ENCODE results near the gene KCNIP1. TPM values are rescaled to one million over a fixed set of nuclear protein-coding genes. Genes with fewer than 3 reads are reported as not detected.

The KCNIP1 gene
- total RNA-seq, 1 experiment from 2014 or later = not detected

DNA sequence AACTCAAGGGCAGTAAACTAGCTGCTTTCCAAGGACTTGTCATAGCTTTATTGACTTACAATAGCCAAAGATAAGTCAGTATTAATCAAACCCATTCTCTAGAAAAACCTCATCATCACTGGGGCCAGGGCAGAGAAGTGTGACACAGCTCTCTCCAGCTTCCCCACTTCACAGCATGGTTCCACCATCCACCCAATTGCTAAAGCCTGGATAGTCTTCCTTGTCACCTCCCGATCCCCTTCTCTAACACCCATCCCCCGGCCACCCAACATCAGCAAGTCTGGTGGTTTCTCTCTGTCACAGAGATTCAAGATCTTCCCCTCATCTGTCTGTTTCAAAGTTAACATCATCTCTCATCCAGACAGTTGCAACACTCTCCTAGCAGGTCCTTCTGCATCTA, 191.1 kb downstream of the KCNIP1 start:
- no peak overlapping the region for H3K4me3 ChIP-seq (replicated peaks in 1 of 2; ENCODE audit: low read depth in 1 of 2, low read length in 2 of 2)
- H2AFZ ChIP-seq (ENCODE audit: low read depth, low read length, poor library complexity, severe bottlenecking) = no peak overlapping the region
- H3K9me2 ChIP-seq (ENCODE audit: insufficient read depth) = no peaks in the 10 kb centered on the region
- DNase-seq (ENCODE audit: low read depth, low spot score) = no peak
- H3K27me3 ChIP-seq (ENCODE audit: insufficient read depth, low read length) = peaks cover 95% of the 10 kb centered on the region
- TF ChIP-seq, protein P1, sequence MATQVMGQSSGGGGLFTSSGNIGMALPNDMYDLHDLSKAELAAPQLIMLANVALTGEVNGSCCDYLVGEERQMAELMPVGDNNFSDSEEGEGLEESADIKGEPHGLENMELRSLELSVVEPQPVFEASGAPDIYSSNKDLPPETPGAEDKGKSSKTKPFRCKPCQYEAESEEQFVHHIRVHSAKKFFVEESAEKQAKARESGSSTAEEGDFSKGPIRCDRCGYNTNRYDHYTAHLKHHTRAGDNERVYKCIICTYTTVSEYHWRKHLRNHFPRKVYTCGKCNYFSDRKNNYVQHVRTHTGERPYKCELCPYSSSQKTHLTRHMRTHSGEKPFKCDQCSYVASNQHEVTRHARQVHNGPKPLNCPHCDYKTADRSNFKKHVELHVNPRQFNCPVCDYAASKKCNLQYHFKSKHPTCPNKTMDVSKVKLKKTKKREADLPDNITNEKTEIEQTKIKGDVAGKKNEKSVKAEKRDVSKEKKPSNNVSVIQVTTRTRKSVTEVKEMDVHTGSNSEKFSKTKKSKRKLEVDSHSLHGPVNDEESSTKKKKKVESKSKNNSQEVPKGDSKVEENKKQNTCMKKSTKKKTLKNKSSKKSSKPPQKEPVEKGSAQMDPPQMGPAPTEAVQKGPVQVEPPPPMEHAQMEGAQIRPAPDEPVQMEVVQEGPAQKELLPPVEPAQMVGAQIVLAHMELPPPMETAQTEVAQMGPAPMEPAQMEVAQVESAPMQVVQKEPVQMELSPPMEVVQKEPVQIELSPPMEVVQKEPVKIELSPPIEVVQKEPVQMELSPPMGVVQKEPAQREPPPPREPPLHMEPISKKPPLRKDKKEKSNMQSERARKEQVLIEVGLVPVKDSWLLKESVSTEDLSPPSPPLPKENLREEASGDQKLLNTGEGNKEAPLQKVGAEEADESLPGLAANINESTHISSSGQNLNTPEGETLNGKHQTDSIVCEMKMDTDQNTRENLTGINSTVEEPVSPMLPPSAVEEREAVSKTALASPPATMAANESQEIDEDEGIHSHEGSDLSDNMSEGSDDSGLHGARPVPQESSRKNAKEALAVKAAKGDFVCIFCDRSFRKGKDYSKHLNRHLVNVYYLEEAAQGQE (IDR thresholded peaks at IDR 0.05; ENCODE audit: low read depth) = no peak
- TF ChIP-seq FOSL1 (IDR thresholded peaks at IDR 0.05; ENCODE audit: low read depth) = no peak
- no peak for TF ChIP-seq EGR1 (IDR thresholded peaks at IDR 0.05; ENCODE audit: low read depth)
- TF ChIP-seq EZH2phosphoT487 (IDR thresholded peaks at IDR 0.05; ENCODE audit: borderline replicate concordance) = no peak
- TF ChIP-seq, protein P2, sequence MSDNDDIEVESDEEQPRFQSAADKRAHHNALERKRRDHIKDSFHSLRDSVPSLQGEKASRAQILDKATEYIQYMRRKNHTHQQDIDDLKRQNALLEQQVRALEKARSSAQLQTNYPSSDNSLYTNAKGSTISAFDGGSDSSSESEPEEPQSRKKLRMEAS (IDR thresholded peaks at IDR 0.05) = no peak
- TF ChIP-seq, protein P3, sequence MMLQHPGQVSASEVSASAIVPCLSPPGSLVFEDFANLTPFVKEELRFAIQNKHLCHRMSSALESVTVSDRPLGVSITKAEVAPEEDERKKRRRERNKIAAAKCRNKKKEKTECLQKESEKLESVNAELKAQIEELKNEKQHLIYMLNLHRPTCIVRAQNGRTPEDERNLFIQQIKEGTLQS (IDR thresholded peaks at IDR 0.05) = no peak
- TF ChIP-seq SRF (IDR thresholded peaks at IDR 0.05; ENCODE audit: low read depth) = no peak
- no peak for TF ChIP-seq ZNF274 (IDR thresholded peaks at IDR 0.05; ENCODE audit: low read depth, low read length)
- TF ChIP-seq CBX3 (IDR thresholded peaks at IDR 0.05; ENCODE audit: low read depth) = no peak
- no peak for TF ChIP-seq SP1 (IDR thresholded peaks at IDR 0.05; ENCODE audit: low read depth)
- TF ChIP-seq EZH2 (IDR thresholded peaks at IDR 0.05) = no peak
- no peak for TF ChIP-seq ZFX (IDR thresholded peaks at IDR 0.05)
- no peak for TF ChIP-seq JUND (IDR thresholded peaks at IDR 0.05)
- no peak for TF ChIP-seq POLR2AphosphoS5 (IDR thresholded peaks at IDR 0.05; ENCODE audit: low read depth, low read length)
- TF ChIP-seq, protein P4, sequence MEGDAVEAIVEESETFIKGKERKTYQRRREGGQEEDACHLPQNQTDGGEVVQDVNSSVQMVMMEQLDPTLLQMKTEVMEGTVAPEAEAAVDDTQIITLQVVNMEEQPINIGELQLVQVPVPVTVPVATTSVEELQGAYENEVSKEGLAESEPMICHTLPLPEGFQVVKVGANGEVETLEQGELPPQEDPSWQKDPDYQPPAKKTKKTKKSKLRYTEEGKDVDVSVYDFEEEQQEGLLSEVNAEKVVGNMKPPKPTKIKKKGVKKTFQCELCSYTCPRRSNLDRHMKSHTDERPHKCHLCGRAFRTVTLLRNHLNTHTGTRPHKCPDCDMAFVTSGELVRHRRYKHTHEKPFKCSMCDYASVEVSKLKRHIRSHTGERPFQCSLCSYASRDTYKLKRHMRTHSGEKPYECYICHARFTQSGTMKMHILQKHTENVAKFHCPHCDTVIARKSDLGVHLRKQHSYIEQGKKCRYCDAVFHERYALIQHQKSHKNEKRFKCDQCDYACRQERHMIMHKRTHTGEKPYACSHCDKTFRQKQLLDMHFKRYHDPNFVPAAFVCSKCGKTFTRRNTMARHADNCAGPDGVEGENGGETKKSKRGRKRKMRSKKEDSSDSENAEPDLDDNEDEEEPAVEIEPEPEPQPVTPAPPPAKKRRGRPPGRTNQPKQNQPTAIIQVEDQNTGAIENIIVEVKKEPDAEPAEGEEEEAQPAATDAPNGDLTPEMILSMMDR (IDR thresholded peaks at IDR 0.05 in 2 of 3, conservative IDR thresholded peaks at IDR 0.05 in 1 of 3; ENCODE audit: borderline replicate concordance in 1 of 3, insufficient read depth in 1 of 3, low read depth in 2 of 3, low read length in 2 of 3) = no peak
- no peak for TF ChIP-seq SIN3A (IDR thresholded peaks at IDR 0.05; ENCODE audit: low read depth)
- no peaks in the 10 kb centered on the region for H3K4me1 ChIP-seq (ENCODE audit: control insufficient read depth in 1 of 2, insufficient read depth in 2 of 2, low read length in 2 of 2)
- H3K27ac ChIP-seq (ENCODE audit: low read depth, low read length) = no peak overlapping the region
- no peaks in the 10 kb centered on the region for H3K36me3 ChIP-seq (ENCODE audit: control insufficient read depth in 1 of 2, insufficient read depth in 2 of 2, low read length in 2 of 2)
- no peaks in the 10 kb centered on the region for H4K20me1 ChIP-seq (ENCODE audit: insufficient read depth)
- no peaks in the 10 kb centered on the region for H3K79me2 ChIP-seq (ENCODE audit: insufficient read depth, low read length)
- POLR2A ChIA-PET = no interaction called here
- H3K4me2 ChIP-seq (ENCODE audit: low read length) = no peak overlapping the region
- H3K9ac ChIP-seq (ENCODE audit: low read length) = no peak overlapping the region
- no TSS peak for BruUV-seq (replicated peaks)
- CTCF ChIA-PET = no interaction called here
- intact Hi-C loops (cut with micrococcal nuclease) = no loop called here
- ATAC-seq = no peak
- H3K9me3 ChIP-seq (ENCODE audit: control insufficient read depth in 1 of 2, insufficient read depth in 1 of 2, low read depth in 1 of 2, low read length in 2 of 2) = no peaks in the 10 kb centered on the region
- RAD21 ChIA-PET (ENCODE audit: low non-redundant PET in 1 of 2, low total read pairs in 2 of 2, uncharacterized antibody in 2 of 2, unreplicated experiment in 2 of 2) = no interaction called here
